ENCODE measurements around the gene GARIN1A.
"Not testable (repeated sequence)": the region's sequence is repeated elsewhere in the genome, so short reads cannot be mapped to it uniquely, and the experiment has no call there.

The GARIN1A gene

DNA sequence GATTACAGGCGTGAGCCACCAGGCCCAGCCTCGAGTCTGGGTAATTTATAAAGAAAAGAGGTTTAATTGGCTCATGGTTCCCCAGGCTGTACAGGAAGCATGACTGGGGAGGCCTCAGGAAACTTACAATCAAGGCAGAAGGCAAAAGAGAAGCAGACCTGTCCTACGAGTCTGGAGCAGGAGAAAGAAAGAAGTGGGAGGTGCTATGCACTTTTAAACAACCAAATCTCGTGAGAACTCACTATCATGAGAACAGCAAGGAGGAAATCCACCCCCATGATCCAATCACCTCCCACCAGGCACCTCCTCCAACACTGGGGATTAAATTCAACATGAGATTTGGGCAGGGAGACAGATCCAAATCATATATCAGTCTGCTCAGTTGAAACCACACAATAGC lies 11.6 kb downstream of the GARIN1A start:
- not testable (repeated sequence) for DNase-seq (ENCODE audit: low read depth in 2 of 2)

GRCh38 chr7:128687131-128687530 lies 15.0 kb downstream of the GARIN1A start:
- no peak for DNase-seq (ENCODE audit: low read depth in 2 of 2)

GRCh38 chr7:128688492-128688891 lies 16.4 kb downstream of the GARIN1A start:
- no peak for DNase-seq (ENCODE audit: low read depth in 2 of 2)

GRCh38 chr7:128689161-128689935 lies 17.3 kb downstream of the GARIN1A start:
- DNase-seq (ENCODE audit: low read depth in 2 of 2), result not testable (repeated sequence)

GRCh38 chr7:128691227-128691626 lies 19.1 kb downstream of the GARIN1A start:
- DNase-seq (ENCODE audit: low read depth in 2 of 2), result no peak

DNA sequence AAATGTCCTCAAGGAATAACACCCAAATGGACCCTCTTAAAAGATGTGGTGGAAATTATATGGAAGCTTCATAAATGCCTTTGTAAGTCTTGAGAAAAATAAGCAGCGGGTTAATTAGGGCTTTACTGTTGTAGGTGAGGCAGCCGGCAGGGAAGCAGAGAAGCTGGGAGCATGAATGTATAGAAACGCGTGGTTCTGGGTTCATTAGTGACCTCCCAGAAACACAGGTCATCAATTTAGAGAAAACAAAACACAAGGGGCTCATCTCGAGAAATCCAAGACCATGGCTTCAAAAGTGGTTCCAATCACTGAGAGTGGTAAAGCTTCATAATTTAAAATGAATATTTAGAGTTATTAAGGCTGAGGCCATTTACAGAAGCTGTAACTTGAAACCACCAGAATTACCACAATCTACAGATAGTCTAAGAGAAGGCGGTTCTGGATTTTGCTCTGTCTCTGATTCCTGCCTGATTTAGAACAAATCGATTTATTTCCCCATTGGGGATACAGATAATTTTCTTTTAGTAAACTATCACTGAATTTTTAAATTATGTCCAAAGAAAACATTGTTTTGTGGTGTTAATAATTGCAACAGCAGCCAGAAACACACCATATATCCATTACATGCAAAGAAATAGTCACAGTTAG lies 20.7 kb downstream of the GARIN1A start:
- DNase-seq (ENCODE audit: low read depth in 2 of 2), result no peak

DNA sequence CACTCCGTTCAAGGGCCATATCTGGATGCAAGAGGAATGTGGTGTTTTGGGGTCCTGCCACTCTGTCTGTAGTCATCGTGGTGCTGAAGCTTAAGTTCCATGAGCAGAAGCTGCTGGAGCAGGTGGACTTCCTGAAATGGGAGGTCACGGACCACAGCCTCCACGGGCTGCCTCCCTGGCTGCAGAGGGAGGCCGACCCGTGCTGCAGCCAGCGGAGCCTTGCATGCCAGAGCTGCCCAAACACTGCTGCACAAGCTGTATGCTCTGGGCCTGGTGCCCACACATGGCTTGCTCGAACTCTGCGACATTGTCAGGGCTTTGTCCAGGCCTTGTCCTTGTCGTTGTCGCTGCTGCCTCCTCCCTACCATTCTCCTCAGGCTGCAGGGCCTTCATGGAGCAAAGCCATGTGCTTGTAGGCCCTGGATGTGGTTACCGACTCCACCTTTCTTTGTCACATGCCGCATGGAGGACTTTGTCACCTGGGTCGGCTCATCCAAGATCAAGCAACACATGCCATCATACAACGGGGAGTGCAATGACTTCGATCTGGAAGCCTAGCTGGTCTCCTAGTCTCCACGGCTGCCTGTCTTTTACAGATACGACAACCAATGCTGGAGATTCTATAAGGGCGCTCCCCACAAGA lies 21.4 kb downstream of the GARIN1A start:
- no peak for DNase-seq (ENCODE audit: low read depth in 2 of 2)

DNA sequence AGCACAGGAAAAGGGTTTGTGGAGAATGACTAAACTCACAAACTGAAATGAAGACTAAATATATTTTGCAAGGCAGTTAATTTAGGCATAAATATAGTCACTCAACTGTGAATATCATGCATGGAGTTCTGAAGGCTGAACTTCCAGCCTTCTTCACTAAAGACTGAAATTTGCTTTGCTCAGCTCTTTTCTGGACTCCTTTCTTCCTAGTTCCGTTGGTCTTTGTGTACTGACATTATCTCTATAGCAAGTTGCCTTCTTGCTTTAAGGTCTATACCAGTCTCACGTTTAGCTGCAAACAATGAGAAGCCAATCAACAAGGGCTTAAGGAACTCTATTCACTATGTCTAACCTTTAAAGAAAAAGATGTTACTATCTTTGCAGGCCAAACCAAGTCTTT lies 22.6 kb downstream of the GARIN1A start:
- no peak for DNase-seq (ENCODE audit: low read depth in 2 of 2)

GRCh38 chr7:128697302-128697905 lies 25.3 kb downstream of the GARIN1A start:
- peak; percentile 58 to 64 for DNase-seq (ENCODE audit: low read depth in 2 of 2)

DNA sequence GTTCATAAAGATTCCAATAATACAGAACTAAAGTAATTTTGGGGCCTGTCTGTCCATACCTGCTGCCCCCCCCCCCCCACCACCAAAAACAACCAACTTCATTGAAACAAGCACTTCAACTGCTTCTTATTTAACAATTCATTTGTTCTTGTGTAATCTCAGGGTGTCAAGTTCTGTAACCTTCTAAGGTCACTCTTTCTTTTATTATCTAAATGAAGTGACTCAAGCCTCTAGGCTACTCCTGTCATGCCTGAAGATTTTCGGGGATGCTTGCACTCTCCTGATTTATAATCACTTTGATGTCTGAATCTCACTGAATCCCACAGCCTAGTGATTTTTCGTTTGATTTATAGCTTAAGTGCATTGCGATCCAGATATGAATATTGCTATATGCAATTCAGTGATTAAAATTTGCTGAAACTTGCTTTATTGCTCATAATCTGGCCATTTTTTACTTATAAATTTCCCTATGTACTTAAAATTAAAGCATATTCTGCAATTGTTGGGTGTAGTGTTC lies 27.2 kb downstream of the GARIN1A start:
- no peak for DNase-seq (ENCODE audit: low read depth in 2 of 2)

GRCh38 chr7:128699895-128700294 lies 27.8 kb downstream of the GARIN1A start:
- no peak for DNase-seq (ENCODE audit: low read depth in 2 of 2)

- no peak for DNase-seq (ENCODE audit: low read depth in 2 of 2)
These were observed 29.1 kb downstream of the GARIN1A start for GRCh38 chr7:128701062-128701785.

DNA sequence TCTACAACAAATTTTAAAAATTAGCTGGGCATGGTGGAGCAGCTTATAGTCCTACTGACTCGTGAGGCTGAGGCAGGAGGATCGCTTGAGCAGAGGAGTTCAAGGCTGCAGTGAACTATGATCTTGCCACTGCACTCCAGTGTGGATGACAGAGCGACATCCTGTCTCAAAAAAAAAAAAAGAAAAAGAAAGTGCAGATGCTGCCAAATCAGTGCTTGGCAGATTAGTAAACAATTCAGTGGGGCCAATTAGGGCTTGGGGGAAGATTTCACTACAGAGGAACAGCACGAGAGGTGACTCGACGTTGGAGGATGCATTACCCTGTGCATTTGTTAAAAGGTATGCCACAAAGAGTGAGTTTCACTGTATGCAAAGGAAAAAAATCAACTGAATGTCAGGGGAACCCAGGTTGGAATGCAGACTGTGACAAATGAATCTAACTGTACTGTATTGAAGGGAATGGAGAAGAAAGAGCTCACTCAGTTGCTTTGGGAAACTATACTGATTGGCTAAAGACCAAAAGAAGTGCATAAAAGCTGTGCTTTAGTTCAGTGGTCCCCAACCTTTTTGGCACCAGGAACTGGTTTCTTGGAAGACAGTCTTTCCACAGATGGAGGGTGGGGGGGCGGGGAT lies 31.6 kb downstream of the GARIN1A start:
- no peak for DNase-seq (ENCODE audit: low read depth in 2 of 2)

- DNase-seq (ENCODE audit: low read depth in 2 of 2), result no peak
These were observed 33.8 kb downstream of the GARIN1A start for GRCh38 chr7:128705891-128706333.

- no peak for DNase-seq (ENCODE audit: low read depth in 2 of 2)
These were observed 35.7 kb downstream of the GARIN1A start for GRCh38 chr7:128707752-128708151.

DNA sequence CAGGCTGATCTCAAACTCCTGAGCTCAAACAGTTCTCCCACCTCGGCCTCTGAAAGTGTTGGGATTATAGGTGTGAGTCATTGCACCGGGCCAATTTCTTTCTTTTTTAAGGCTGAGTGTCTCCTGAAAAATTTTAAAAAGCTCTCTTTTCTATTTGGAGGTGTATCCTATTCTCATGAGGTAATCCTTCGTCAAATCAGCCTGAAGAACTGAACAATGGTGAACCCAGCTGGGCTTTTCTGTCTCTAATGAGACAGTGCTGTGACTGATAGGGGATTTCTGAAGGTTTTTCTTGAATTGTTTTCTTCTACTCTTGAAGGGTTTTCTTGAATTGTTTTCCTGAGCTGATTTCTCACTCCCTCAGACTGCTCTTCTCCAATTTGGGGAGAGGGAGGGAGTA lies 36.1 kb downstream of the GARIN1A start:
- DNase-seq (ENCODE audit: low read depth in 2 of 2), result no peak

- DNase-seq (ENCODE audit: low read depth in 2 of 2), result no peak
These were observed 36.7 kb downstream of the GARIN1A start for GRCh38 chr7:128708824-128709223.

DNA sequence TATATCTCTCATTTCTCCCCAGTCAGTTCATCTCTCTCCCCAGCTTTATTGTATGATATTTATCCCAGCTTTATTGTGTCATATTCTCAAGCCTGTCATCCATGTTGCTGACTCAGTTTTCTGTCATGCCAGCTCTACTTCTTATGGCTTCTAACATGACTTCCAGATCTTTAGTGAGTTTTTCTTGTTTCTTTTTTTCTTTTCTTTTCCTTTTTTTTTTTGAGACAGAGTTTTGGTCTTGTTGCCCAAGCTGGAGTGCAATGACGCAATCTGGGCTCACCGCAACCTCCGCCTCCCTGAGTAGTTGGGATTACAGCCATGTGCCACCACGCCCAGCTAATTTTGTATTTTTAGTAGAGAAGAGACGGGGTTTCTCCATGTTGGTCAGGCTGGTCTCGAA lies 38.4 kb downstream of the GARIN1A start:
- no peak for DNase-seq (ENCODE audit: low read depth in 2 of 2)

- no peak for DNase-seq (ENCODE audit: low read depth in 2 of 2)
These were observed 41.7 kb downstream of the GARIN1A start for GRCh38 chr7:128713794-128714193.

DNA sequence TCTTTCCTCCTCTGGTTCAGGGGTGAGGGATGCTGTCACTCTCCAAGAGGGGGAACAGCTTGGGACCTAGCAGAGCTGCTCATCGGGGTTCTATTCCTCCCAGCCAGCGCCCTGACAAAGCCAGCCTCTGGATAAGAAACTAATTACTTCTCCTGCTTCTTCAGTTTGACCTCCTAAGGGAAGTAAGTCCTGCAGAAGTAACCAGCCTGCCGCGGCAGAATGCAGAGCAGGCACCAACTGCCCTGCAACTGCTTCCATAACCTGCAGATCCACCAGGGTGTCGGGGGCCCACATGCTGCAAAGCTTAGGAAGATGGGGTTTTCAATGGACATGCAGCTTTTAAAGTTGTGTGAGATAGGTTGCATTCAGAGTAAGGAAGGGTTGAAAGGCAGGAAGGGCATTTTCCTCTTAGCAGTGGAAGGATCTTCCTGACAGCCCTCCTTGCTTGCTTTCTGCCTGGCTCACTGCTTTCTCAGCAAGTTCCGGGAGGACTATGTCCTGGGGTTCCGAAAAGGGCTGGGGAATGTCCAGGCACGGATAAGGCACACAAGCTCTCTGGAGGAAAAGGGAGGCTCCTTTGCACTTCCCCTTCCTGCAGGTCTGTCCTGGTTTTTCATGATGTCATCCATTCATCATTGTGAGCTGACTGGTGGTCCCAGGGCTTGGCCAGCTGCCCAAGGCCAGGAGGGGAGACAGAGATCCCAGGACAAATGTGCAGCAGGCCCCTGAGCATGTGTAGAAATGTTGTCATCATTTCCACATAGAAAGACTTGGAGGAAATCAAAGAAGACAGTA lies 42.8 kb downstream of the GARIN1A start:
- no peak for DNase-seq (ENCODE audit: low read depth in 2 of 2)
